Loucy (cell line): ENCODE results near the gene MS4A15.
A peak's percentile ranks its signal among the peaks of the same experiment; 100 is the strongest.
"Not testable (repeated sequence)": the region's sequence is repeated elsewhere in the genome, so short reads cannot be mapped to it uniquely, and the experiment has no call there.

Experiments
- H2AFZ ChIP-seq: fragments of 200-600 bp; sonication (generic); 2 replicates; pipeline ENCODE4 v1.6.0; 2016; ENCODE audit warnings: antibody characterized with exemption, mild to moderate bottlenecking, low read length, moderate library complexity
- H3F3A ChIP-seq: fragments of 200-600 bp; 2 replicates; pipeline ENCODE4 v1.6.0; 2016; ENCODE audit warnings: antibody characterized with exemption, low read depth, mild to moderate bottlenecking
- H3K27me3 ChIP-seq: fragments of 200-600 bp; sonication (generic); 2 replicates; pipeline ENCODE4 v1.6.1; 2014; ENCODE audit warnings: low read length, mild to moderate bottlenecking; ENCODE audit not compliant: insufficient read depth, poor library complexity, severe bottlenecking
- H3K36me3 ChIP-seq: fragments of 200-600 bp; sonication (generic); 2 replicates; pipeline ENCODE4 v1.6.1; 2016; ENCODE audit warnings: low read length; ENCODE audit not compliant: insufficient read depth
- H3K4me1 ChIP-seq: fragments of 200-600 bp; sonication (generic); 2 replicates; pipeline ENCODE4 v1.5.1; 2014; ENCODE audit warnings: low read length, mild to moderate bottlenecking; ENCODE audit not compliant: insufficient read depth, poor library complexity, severe bottlenecking
- H3K4me2 ChIP-seq: fragments of 200-600 bp; sonication (generic); 2 replicates; pipeline ENCODE4 v1.6.0; 2014; ENCODE audit warnings: antibody characterized with exemption, low read length, low read depth, mild to moderate bottlenecking; ENCODE audit not compliant: poor library complexity, severe bottlenecking
- H3K4me3 ChIP-seq: fragments of 200-600 bp; sonication (generic); 2 replicates; pipeline ENCODE4 v1.5.1; 2014; ENCODE audit warnings: low read length, mild to moderate bottlenecking, mixed read lengths; ENCODE audit not compliant: poor library complexity, severe bottlenecking
- H3K79me2 ChIP-seq: fragments of 200-600 bp; sonication (generic); 2 replicates; pipeline ENCODE4 v1.6.1; 2014; ENCODE audit warnings: low read length; ENCODE audit not compliant: insufficient read depth
- H3K9ac ChIP-seq: fragments of 200-600 bp; sonication (generic); 2 replicates; pipeline ENCODE4 v1.6.0; 2014; ENCODE audit warnings: mild to moderate bottlenecking, low read depth, low read length, moderate library complexity; ENCODE audit not compliant: poor library complexity, severe bottlenecking
- H3K9me2 ChIP-seq: fragments of 200-600 bp; sonication (generic); replicated peaks from 2 replicates; pipeline ENCODE4 v1.6.1; 2016; ENCODE audit warnings: low read depth, low read length, mixed read lengths
- H3K9me3 ChIP-seq: fragments of 200-600 bp; sonication (generic); 2 replicates; pipeline ENCODE4 v1.6.1; 2014; ENCODE audit warnings: mild to moderate bottlenecking, antibody characterized with exemption, low read length, low read depth; ENCODE audit not compliant: insufficient read depth
- H4K20me1 ChIP-seq: fragments of 200-600 bp; sonication (generic); 2 replicates; pipeline ENCODE4 v1.6.0; 2014; ENCODE audit warnings: antibody characterized with exemption, low read length, mild to moderate bottlenecking; ENCODE audit not compliant: insufficient read depth, poor library complexity, severe bottlenecking
- CTCF ChIP-seq: fragments of 200-600 bp; sonication (generic); conservative IDR thresholded peaks from 2 replicates; pipeline ENCODE4 v1.5.1; 2014; ENCODE audit warnings: mild to moderate bottlenecking, antibody characterized with exemption, low read length
- EZH2phosphoT487 ChIP-seq: fragments of 200-600 bp; IDR thresholded peaks from 2 replicates; pipeline ENCODE4 v1.6.1; 2018; ENCODE audit warnings: antibody characterized with exemption, mild to moderate bottlenecking, moderate library complexity, borderline replicate concordance

Gene MS4A15

DNA sequence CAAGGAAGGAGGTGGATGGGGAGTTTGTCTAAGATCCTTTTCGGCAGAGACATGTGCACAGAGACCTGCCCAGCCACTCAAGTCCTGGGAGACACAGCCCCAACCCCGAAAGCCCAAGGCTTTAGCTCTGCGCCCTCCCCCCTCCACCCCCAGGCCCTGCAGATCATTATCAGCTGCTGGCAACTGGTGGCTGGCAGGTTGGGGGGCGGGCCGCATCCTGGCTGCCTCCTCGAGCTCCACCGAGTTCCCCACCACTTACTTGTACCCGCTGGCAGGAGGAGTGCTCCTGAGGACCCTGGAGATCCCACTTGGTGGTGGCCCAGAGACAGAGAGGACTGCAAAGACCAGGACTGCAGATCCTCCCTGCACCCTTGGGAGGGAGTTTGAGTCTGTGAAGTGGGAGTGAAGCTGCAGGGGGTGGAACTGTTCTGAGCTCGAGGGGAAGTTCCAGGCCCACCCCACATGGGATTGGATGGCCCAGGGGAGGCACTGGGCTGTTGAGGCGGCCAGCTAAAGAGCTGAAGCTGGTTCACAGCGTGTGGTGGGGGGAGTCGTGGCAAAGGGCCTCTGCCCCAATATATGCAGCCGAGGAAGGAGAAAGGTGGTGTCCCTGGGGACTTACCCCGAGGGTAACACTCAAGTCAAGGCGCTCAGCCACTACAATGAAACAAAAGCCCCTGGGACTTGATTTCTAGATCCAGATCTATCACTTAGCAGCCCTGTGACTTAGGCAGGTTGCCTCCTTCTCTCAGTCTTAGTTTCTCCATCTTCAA lies 65.3 kb downstream of the MS4A15 start:
- Histone ChIP-seq H3F3A (no peaks in the 10 kb centered on the region), H3K9ac (peak overlapping the region; percentile 65), H3K4me1 (peaks cover 19% of the 10 kb centered on the region), H3K9me2 (no peaks in the 10 kb centered on the region), H3K4me2 (peak overlapping the region; percentile 64), H3K9me3 (no peaks in the 10 kb centered on the region; the same call in 1 of the 2 replicates), H3K36me3 (no peaks in the 10 kb centered on the region), H3K27me3 (no peaks in the 10 kb centered on the region), H3K4me3 (peak overlapping the region; percentile 17), H2AFZ (peak overlapping the region; percentile 76), H3K79me2 (no peaks in the 10 kb centered on the region), H4K20me1 (no peaks in the 10 kb centered on the region)
- TF ChIP-seq EZH2phosphoT487 = no peak
- no peak for TF ChIP-seq CTCF

GRCh38 chr11:60823745-60824306 lies 67.2 kb downstream of the MS4A15 start:
- not testable (repeated sequence) for H3K9me2 ChIP-seq, H3K4me2 ChIP-seq, H3K4me3 ChIP-seq, H3F3A ChIP-seq, H3K36me3 ChIP-seq, H3K9ac ChIP-seq, H4K20me1 ChIP-seq, H3K9me3 ChIP-seq, H3K79me2 ChIP-seq, H3K27me3 ChIP-seq, H2AFZ ChIP-seq
- peaks cover 19% of the 10 kb centered on the region for H3K4me1 ChIP-seq

- Histone ChIP-seq H3K9me2 (no peaks in the 10 kb centered on the region), H3K27me3 (no peaks in the 10 kb centered on the region), H3K36me3 (no peaks in the 10 kb centered on the region), H3F3A (no peaks in the 10 kb centered on the region), H3K4me3 (no peak overlapping the region), H3K4me2 (no peak overlapping the region), H3K9ac (no peak overlapping the region), H3K4me1 (peaks cover 19% of the 10 kb centered on the region), H3K79me2 (no peaks in the 10 kb centered on the region), H2AFZ (no peak overlapping the region), H4K20me1 (no peaks in the 10 kb centered on the region), H3K9me3 (no peaks in the 10 kb centered on the region)
- no peak for TF ChIP-seq EZH2phosphoT487
- TF ChIP-seq CTCF = no peak
These were observed 68.5 kb downstream of the MS4A15 start for GRCh38 chr11:60825118-60825517.
